GM23248 (cell line): ENCODE measurements around the gene WDR7.

Experiments
- EZH2 ChIP-seq: fragments of 200-600 bp; sonication (generic); IDR thresholded peaks from 2 replicates; pipeline ENCODE4 v1.6.1; 2018; ENCODE audit warnings: antibody characterized with exemption, mild to moderate bottlenecking; ENCODE audit not compliant: insufficient read depth, poor library complexity, severe bottlenecking
- EZH2phosphoT487 ChIP-seq: fragments of 200-600 bp; sonication (generic); IDR thresholded peaks from 2 replicates; pipeline ENCODE4 v1.6.1; 2018; ENCODE audit warnings: antibody characterized with exemption, moderate library complexity, mild to moderate bottlenecking, low read depth; ENCODE audit not compliant: insufficient read depth

DNA sequence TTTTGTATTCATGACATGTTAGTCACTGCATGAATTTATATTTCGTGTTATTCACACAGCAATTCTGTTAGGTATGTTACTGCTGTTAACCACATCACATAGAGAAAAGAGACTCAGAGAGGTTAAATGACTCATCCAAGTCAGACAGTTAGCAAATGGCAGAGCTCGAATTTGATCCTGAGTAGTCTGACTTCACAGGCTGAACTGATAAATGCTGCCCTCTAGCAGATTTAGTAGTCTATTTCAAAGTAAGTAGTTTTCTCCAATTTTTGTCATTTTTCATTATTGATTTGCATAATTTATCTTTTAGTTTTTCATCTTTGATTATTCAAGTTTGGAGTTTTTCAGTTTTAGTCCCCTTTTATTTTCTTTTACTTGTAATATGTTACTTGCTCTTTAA, 58.3 kb downstream of the WDR7 start:
- TF ChIP-seq EZH2 (no peak), EZH2phosphoT487 (no peak)
